Hepatocyte (in vitro differentiated cells): ENCODE measurements around the gene PHLDA3. TPM values are rescaled to one million over a fixed set of nuclear protein-coding genes. Genes with fewer than 3 reads are reported as not detected.

Experiments
- DNase-seq: peaks from one replicate; pipeline ENCODE4 v3.0.0-alpha.2; 2016; ENCODE audit warnings: low spot score
- H2AFZ ChIP-seq: fragments of 200-600 bp; sonication (generic); 2 replicates; pipeline ENCODE4 v1.6.0; 2016; ENCODE audit warnings: antibody characterized with exemption, mild to moderate bottlenecking
- H3K27ac ChIP-seq: fragments of 200-600 bp; sonication (generic); 2 replicates; pipeline ENCODE4 v1.5.1; 2016; ENCODE audit warnings: mild to moderate bottlenecking
- H3K27me3 ChIP-seq: fragments of 200-600 bp; sonication (generic); 2 replicates; pipeline ENCODE4 v1.6.1; 2016
- H3K36me3 ChIP-seq: fragments of 200-600 bp; sonication (generic); replicated peaks from 2 replicates; pipeline ENCODE4 v1.5.1; 2016; ENCODE audit warnings: low read depth; ENCODE audit not compliant: insufficient read depth
- H3K4me1 ChIP-seq: fragments of 200-600 bp; sonication (generic); 2 replicates; pipeline ENCODE4 v1.5.1; 2016; ENCODE audit warnings: mild to moderate bottlenecking, moderate library complexity; ENCODE audit not compliant: insufficient read depth
- H3K4me2 ChIP-seq: fragments of 200-600 bp; sonication (generic); 2 replicates; pipeline ENCODE4 v1.6.0; 2016
- H3K4me3 ChIP-seq: fragments of 200-600 bp; sonication (generic); 2 replicates; pipeline ENCODE4 v1.5.1; 2016; ENCODE audit warnings: mild to moderate bottlenecking
- H3K79me2 ChIP-seq: fragments of 200-600 bp; sonication (generic); 2 replicates; pipeline ENCODE4 v1.6.0; 2017; ENCODE audit warnings: mild to moderate bottlenecking
- H3K9me2 ChIP-seq: fragments of 200-600 bp; sonication (generic); replicated peaks from 2 replicates; pipeline ENCODE4 v1.6.0; 2017; ENCODE audit warnings: mild to moderate bottlenecking; ENCODE audit not compliant: insufficient read depth
- H3K9me3 ChIP-seq: fragments of 200-600 bp; sonication (generic); 2 replicates; pipeline ENCODE4 v1.5.1; 2016; ENCODE audit warnings: low read depth, mild to moderate bottlenecking
- H4K20me1 ChIP-seq: fragments of 200-600 bp; sonication (generic); 2 replicates; pipeline ENCODE4 v1.6.0; 2016; ENCODE audit warnings: mild to moderate bottlenecking; ENCODE audit not compliant: insufficient read depth, poor library complexity, severe bottlenecking
- CTCF ChIP-seq: fragments of 200-600 bp; sonication (generic); IDR thresholded peaks from 2 replicates; pipeline ENCODE4 v1.5.1; 2016; ENCODE audit warnings: antibody characterized with exemption, mild to moderate bottlenecking; ENCODE audit not compliant: poor library complexity
- EZH2 ChIP-seq: fragments of 200-600 bp; sonication (generic); IDR thresholded peaks from 2 replicates; pipeline ENCODE4 v1.6.1; 2016; ENCODE audit warnings: antibody characterized with exemption, mild to moderate bottlenecking, borderline replicate concordance
- EZH2phosphoT487 ChIP-seq: fragments of 200-600 bp; sonication (generic); IDR thresholded peaks from one replicate; pipeline ENCODE4 v1.6.1; 2018; ENCODE audit warnings: antibody characterized with exemption, mild to moderate bottlenecking, low read depth, moderate library complexity; ENCODE audit not compliant: unreplicated experiment, severe bottlenecking
- WGBS: methylation state at CpG from one replicate; pipeline ENCODE4 v1.1.6; 2016; ENCODE audit warnings: low lambda C conversion rate; ENCODE audit errors: missing lambda C conversion rate; 5-methylcytosine and 5-hydroxymethylcytosine counted together
- polyA plus RNA-seq: library from polyadenylated mRNA; unstranded; fragments of >200 nt; fragmentation: Nextera tagmentation; extraction: Ambion mirVana; gene quantifications from 2 replicates; pipeline ENCODE4 v1.2.1, GENCODE V29; 2016
- total RNA-seq: library from RNA; depleted of rRNA; stranded (reverse); fragments of >200 nt; gene quantifications from 2 replicates; pipeline ENCODE4 v1.2.3, GENCODE V29; 2014

Gene PHLDA3
- total and polyA plus RNA-seq, 2 experiments from 2014 or later: 30.2 to 62.9 TPM

GRCh38 chr1:201452866-201453265 lies 16.1 kb downstream of the PHLDA3 start:
- Histone ChIP-seq H3K79me2 (no peaks in the 10 kb centered on the region), H3K9me3 (no peaks in the 10 kb centered on the region), H3K27me3 (no peaks in the 10 kb centered on the region), H3K27ac (no peak overlapping the region), H3K4me1 (peaks cover 22% of the 10 kb centered on the region), H4K20me1 (no peaks in the 10 kb centered on the region), H2AFZ (no peak overlapping the region), H3K9me2 (no peaks in the 10 kb centered on the region), H3K4me3 (no peak overlapping the region), H3K4me2 (no peak overlapping the region), H3K36me3 (no peaks in the 10 kb centered on the region)
- DNase-seq: no peak
- WGBS: 85% methylated on average over 4 of the region's 4 CpGs
- no peak for TF ChIP-seq EZH2phosphoT487
- TF ChIP-seq CTCF: no peak
- TF ChIP-seq EZH2: no peak

- no peak overlapping the region for H2AFZ ChIP-seq
- TF ChIP-seq EZH2: no peak
- no peak for TF ChIP-seq EZH2phosphoT487
- TF ChIP-seq CTCF: no peak
- peak overlapping the region; percentile 55 for H3K4me2 ChIP-seq
These were observed 18.2 kb downstream of the PHLDA3 start for GRCh38 chr1:201450721-201451291.

GRCh38 chr1:201448990-201449389 lies 20.0 kb downstream of the PHLDA3 start:
- Histone ChIP-seq H3K36me3 (no peaks in the 10 kb centered on the region), H4K20me1 (no peaks in the 10 kb centered on the region), H2AFZ (no peak overlapping the region), H3K9me2 (no peaks in the 10 kb centered on the region), H3K27me3 (no peaks in the 10 kb centered on the region), H3K27ac (no peak overlapping the region), H3K4me2 (no peak overlapping the region), H3K4me3 (no peak overlapping the region), H3K9me3 (no peaks in the 10 kb centered on the region), H3K4me1 (peaks cover 13% of the 10 kb centered on the region), H3K79me2 (no peaks in the 10 kb centered on the region)
- no peak for TF ChIP-seq CTCF
- no peak for TF ChIP-seq EZH2
- no peak for TF ChIP-seq EZH2phosphoT487
- DNase-seq: no peak
- WGBS: 81% methylated on average over 5 of the region's 5 CpGs

More at GRCh38 chr1:201450721-201451291, 18.2 kb downstream of the PHLDA3 start:
- 25% methylated on average over 12 of the region's 12 CpGs for WGBS
- Histone ChIP-seq H4K20me1 (no peaks in the 10 kb centered on the region), H3K27ac (peak overlapping the region; percentile 36), H3K9me3 (no peaks in the 10 kb centered on the region), H3K9me2 (no peaks in the 10 kb centered on the region), H3K36me3 (no peaks in the 10 kb centered on the region), H3K79me2 (no peaks in the 10 kb centered on the region), H3K4me1 (peaks cover 13% of the 10 kb centered on the region), H3K4me3 (no peak overlapping the region), H3K27me3 (no peaks in the 10 kb centered on the region)
- DNase-seq: peak; percentile 74
